ENCODE results near the gene NFKBIE. TPM values are rescaled to one million over a fixed set of nuclear protein-coding genes. Genes with fewer than 3 reads are reported as not detected.

NFKBIE gene
- total and polyA plus RNA-seq, 9 of the 15 experiments (the other 6 are each of a cell fraction or from before 2014, with no cell fraction given), result 2.1 to 16.4 (median 11.7) TPM

- TF ChIP-seq HMG20B (CRISPR knock-in tag; IDR thresholded peaks at IDR 0.05), result no peak
- peak; percentile 97 for TF ChIP-seq CTCFL (IDR thresholded peaks at IDR 0.05; ENCODE audit: borderline replicate concordance, insufficient read depth, low read depth, low read length, poor library complexity, severe bottlenecking)
- no peak for TF ChIP-seq ZZZ3 (IDR thresholded peaks at IDR 0.05)
- TF ChIP-seq ESRRA (IDR thresholded peaks at IDR 0.05; ENCODE audit: borderline replicate concordance, low read depth), result peak; percentile 97
- TF ChIP-seq KLF1 (tag; IDR thresholded peaks at IDR 0.05), result peak; percentile 81
- TF ChIP-seq ATF3 (IDR thresholded peaks at IDR 0.05), result peak; percentile 99
- peak; percentile 100 for TF ChIP-seq ATF3 (CRISPR knock-in tag; conservative IDR thresholded peaks at IDR 0.05)
- no peak for TF ChIP-seq KAT2B (IDR thresholded peaks at IDR 0.05; ENCODE audit: low read depth, low read length)
- no peak for TF ChIP-seq HDGF (IDR thresholded peaks at IDR 0.05)
- TF ChIP-seq ZMIZ1 (IDR thresholded peaks at IDR 0.05; ENCODE audit: low read depth in 2 of 2, low read length in 2 of 2), result no peak
- TF ChIP-seq CEBPG (CRISPR knock-in tag; IDR thresholded peaks at IDR 0.05), result peak; percentile 80
- peak; percentile 49 to 72; a peak in 2 of 4 replicates for TF ChIP-seq CEBPG (tag; conservative IDR thresholded peaks at IDR 0.05 in 1 of 2, IDR thresholded peaks at IDR 0.05 in 1 of 2)
- peak; percentile 88 for TF ChIP-seq L3MBTL2 (IDR thresholded peaks at IDR 0.05)
- peak; percentile 68 for TF ChIP-seq PCBP1 (IDR thresholded peaks at IDR 0.05; ENCODE audit: low read depth, low read length, poor library complexity, severe bottlenecking)
- TF ChIP-seq ZNF655 (CRISPR knock-in tag; IDR thresholded peaks at IDR 0.05), result no peak
- no peak for TF ChIP-seq MBD1 (CRISPR knock-in tag; IDR thresholded peaks at IDR 0.05)
- peak; percentile 70; the same call in 1 of the 2 replicates for TF ChIP-seq PHF8 (IDR thresholded peaks at IDR 0.05; ENCODE audit: borderline replicate concordance, low read length)
- no peak for TF ChIP-seq ZNF436 (CRISPR knock-in tag; IDR thresholded peaks at IDR 0.05)
- peak; percentile 99 for TF ChIP-seq ATF7 (IDR thresholded peaks at IDR 0.05)
Observed at GRCh38 chr6:44237813-44238433, 27.4 kb downstream of the NFKBIE start (continued).
